LoVo (cell line): ENCODE results near the gene CSNK1G1.
A peak's percentile ranks its signal among the peaks of the same experiment; 100 is the strongest.

ENCODE experiments used
- DNase-seq: peaks from one replicate; pipeline ENCODE4 v3.0.0-alpha.2; 2016; ENCODE audit warnings: low spot score

The CSNK1G1 gene

DNA sequence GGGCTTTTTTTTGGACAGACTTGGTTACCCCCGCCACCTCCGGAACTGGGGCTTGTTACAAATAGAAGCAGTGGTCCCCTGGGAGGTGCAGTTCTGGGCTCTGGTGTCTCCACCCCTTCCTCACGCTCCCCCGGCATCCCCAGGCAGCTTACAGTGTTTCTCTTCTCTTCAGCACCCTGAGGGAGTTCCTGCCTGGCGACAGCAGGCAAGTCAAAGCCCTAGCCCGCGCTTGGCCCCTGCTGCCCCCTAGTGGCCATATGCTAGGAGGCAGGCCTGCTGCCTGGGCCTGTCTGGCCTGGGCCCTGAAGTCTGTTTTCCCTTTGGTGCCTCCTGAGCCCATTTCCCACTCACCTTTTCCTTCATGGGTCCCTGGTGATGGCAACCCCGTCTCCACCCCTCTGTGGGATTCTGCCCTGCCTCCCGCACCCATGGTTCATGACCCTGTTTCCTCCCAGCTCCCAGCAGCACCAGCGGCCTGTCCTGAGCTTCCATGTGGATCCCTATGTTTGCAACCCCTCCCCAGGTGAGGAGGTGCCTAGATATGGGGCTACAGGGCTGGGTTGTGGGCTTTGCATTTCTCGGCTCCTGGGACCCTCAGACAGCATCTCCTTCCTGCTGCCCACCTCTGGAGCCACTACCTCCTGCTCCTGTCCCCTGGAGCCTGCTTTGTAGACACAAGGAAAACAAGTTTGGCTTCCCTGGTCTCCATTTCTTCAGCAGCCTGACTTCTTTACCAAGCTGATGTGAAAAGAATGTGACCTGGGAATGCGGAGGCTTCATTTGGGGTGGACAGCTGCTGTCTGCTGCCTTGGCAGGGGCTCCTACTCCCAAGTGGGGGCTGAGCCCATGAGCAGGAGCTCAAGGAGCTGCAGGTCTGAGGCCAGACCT, 202.2 kb downstream of the CSNK1G1 start:
- peak; percentile 87 for DNase-seq

DNA sequence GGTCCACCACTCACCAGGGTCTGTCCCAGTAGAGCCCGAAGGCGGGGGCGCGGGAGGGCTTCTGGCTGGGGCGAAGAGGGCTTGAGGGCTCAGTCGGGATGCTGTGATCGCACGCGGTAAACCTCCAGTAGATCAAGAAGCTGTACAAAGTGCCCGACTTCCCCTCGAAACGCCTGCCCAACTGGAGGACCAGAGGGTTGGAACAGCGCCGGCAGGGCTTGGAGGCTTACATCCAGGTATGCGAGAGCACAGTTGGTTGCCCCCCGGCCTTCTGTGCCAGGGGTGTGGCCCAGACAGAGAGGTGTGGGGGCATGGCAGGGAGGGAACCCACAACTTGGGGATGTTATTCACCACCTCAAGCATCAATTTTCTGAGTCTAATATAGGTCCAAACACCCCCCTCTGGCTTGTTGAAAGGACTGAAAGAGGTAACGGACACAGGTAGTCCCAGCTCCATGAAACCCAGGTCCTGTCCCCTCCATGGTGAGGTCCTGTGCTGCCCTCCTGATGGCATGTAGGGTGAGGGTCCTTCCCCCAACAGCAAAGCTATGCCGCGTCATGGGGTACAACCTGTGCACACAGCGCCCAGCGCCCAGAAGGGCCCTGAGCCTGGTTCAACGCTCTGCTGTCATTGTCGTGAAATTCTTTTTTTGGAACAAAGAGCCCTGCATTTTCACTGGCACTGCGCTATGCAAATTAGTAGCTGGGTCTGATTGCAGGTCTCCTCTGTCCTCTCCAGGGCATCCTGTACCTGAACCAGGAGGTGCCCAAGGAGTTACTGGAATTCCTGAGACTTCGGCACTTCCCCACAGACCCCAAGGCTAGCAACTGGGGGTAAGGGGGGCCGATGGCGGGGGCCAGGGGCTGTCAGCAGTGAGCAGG, 203.2 kb downstream of the CSNK1G1 start:
- DNase-seq = no peak

DNA sequence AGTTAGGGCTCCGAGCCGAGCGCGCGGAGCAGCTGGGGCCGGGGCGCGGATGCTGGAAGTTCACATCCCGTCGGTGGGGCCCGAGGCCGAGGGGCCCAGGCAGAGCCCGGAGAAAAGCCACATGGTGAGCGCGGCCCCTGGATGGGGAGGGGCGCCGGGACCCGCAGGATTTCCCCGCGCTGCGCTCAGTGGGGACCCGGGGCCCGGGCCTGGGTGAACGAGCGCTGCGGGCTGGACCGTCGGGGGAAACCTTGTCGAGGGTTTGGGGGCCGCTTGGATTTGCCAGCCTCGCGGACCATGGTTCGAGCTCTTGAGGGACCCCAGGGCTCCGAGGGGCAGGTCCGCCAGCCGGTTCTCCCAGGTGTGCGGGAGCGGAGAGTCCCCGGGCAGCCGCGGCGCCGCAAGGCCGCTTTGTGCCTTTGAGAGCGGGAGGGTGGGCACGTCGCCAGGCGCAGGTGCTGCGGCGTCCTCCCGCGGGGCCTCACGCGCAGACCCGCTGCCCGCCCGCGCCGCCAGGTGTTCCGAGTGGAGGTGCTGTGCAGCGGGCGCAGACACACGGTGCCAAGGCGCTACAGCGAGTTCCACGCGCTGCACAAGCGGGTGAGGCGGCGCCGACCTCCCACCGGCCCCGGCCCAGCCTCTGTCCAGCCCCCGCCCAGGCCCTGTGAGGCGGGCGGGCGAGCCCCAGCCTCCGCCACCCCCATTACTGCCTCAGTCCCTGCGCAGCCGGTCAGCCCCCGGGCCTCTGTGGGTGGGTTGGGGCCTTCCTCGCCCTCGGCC, 204.1 kb downstream of the CSNK1G1 start, which contains the start of gene SNX22:
SNX22 (plus strand) TSS at position 5 of the 780 bp plus-strand sequence; CDS start at position 50, 45 bp downstream.
- DNase-seq = no peak

DNA sequence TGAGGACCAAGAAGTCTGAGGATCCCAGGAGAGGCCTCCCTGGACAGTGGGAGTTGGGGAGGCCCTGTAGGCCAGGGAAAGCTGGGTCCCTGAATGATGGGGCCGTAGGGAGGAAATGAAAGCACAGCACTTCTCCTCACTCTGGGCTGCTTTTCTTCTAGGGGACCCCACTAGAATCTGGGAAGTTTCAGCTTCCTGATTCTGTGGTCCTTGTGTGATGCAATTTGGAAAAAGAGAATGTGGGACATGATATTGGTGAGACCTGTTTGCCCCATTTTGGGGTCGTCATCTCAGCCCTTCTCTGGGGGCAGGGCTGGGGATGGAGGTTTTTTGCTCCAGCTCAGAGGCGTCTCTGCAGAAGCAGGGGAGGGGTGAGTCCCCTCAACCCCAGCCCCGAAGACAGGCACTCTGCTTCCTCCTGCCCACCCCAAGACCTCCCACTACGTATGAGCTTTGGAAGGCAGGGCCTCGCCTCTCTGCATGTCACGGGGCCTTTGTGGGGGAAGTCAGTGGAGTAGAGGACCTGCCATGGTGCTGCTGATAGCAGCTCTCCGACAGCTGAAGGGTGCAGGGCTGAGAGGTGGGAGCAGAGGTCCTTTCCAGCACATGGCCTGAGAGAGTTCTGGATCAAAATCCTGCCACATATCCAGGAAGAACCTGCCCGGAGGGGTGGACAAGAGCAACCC, 205.9 kb downstream of the CSNK1G1 start:
- no peak for DNase-seq

DNA sequence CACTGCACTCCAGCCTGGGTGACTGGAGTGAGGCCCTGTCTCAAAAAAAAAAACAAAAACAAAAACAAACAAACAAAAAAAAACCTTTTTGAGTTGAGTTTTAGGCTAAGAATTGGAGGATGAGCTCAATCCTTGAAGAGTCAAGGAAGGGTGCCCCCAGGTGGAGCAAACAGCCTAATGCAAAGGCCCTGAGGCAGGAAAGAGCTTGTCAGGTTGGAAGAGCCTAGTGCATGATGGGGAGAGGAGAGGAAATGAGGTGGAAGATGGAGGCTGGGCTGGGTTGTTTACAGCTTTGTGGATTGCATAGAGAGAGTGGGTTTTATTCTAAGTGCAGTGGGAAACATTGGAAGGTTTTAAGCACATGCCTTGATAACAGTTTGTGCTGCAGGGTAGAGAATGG, 206.5 kb downstream of the CSNK1G1 start:
- no peak for DNase-seq

DNA sequence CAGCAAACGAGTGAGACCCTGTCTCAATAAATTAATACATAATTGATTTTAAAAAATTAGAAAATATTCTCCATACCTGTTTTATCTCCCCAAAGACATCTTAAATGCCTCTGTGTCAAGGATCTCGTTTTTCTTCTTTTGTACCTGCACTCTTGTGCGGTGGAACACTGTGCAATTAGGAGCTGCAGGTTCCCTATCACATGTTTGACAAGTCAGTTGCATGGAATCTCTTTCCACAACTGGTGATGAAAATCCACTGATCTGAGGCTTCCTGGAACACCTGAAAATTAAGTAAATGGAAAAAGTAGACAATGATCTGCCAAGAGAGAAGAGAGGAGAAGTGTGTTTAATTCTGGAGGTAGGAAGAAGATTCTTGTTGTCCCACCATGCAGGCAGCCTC, 207.4 kb downstream of the CSNK1G1 start:
- DNase-seq = no peak

DNA sequence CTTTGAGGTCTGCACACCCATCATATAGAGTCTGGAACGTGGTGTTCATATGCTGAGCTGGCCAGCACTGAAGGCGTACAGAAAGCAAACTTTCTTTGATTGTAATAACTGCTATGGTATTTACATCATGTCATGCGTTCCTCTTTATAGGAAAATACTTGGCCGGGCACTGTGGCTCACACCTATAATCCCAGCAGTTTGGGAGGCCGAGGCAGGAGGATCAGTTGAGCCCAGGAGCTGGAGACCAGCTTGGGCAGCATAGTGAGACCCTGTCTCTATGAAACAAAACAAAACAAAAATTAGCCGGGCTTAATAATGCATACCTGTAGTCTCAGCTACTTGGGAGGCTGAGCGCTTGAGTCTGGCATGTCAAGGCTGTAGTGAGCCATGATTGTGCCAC, 207.8 kb downstream of the CSNK1G1 start:
- DNase-seq = no peak

DNA sequence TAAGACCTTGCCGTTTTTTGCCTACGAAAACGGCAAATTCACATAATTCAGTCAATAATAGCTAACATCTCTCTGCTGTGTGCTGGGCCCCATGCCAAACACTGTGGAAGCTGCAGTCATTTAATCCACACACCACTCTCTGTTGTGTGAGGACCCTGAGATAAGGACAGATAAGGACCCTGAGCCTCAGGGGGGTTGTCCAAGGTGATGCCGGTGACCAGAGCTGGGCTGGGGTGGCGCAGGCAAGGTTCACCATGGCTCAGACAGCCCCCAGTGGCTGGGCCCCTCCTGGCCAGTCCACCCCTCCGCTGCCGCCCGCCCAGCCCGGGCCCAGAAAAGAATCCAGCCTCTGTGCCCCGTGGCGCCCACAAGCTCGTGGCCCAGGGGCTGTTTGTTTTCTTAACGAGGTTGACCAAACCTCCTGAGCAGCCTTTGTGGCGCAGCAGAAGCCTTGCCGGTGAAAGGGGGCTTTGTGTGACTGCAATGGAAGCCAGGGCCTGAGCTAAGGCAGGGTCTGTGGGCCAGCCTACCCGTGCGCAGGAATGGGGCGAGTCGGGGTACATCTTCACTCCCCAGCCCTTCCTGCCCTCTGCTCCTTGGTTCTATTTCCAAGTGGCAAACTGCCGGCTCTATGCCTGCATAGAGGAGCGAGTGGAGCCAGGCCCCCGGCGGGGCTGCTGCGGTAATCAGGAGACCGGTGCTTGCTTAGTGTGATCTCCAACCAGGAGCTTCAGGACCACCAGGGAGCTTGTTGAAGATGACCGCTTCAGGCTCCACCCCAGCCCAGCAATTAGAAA, 208.9 kb downstream of the CSNK1G1 start:
- no peak for DNase-seq

DNA sequence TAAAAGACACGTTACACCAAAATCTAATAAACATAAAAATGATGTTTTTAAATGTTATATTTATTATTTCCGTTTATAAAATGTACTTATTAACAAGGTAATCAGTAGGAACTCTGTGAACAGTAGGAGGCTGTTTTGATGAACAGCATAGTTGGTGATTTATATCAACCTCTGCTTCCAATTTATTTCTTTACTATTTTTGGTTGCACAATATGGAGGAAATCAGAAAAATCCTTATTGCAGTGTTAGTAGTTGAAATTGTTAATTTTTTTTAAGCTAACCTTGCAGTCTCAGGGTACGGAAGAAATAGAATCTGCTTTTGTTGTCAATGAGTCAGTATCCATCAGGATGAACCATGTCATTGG, 209.5 kb downstream of the CSNK1G1 start:
- DNase-seq = no peak

DNA sequence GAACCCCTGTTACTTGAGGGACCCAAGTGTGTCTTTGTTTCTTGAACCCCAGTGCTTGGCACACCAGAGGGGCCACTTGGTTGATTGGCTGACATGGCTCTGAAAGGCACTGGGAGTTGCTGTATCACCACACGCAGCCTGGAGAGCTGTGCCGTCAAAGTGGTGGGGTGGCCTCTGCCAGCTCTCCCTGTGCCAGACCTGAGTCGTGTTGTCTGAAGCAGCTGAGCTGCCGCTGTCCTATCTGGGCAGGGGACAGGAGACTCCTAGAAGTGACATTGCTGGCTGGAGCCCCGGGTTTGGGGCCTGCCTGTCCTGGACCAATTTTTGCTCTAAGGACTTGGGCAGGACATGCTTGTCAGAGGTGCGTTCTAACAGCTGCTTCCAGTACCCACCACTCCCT, 209.9 kb downstream of the CSNK1G1 start:
- DNase-seq = no peak

DNA sequence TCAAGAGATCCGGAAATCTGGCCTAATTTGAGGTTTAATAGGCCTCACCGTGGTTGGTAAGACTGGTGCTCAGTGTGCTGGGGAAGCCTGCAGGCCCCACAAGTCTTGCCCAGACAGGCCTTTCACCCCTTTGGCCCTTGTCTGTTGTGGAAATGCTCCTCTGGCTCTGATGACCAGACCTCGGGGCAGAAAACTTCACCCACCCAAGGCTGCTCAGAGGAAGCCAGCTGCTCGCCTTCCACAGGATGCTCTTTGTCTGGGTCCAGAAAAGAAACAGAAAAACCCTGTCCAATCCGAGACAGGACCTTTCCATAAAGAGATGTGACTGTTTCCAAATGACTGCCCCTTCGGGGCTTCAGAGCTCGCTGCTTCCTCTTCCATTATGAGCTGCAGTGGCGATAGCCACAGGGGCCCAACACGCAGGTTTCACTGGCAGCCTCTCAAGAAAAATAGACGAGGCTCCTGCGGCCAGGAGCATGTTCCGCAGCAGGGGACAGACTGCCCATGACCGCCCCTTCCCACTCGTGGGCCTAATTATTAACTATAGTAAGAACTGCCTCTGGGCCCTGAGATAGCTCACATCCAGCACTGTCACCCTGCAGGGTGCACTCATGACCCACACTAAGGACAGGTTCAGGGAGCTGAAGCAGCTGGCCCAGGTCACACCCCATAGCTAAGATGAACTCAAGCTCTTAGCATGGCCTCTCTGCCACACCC, 211.2 kb downstream of the CSNK1G1 start:
- no peak for DNase-seq

DNA sequence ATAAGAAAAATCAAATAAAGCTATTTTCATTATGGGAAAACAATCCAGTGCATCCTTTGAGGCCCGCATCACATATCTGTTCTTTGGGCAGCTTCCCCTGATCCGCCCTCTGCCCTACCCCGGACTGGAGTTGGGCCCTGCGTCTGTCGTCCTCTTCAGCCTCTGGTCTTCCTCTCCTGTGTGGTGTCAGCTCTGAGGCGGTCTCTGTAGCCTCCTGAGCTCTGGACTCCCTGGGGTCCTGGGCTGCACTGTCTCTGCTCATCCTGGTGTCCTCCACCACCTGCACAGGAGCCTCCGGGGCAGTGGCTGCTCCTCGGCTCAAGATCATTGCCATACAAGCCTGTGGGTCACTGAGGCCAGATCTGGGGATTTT, 211.8 kb downstream of the CSNK1G1 start:
- DNase-seq = no peak

DNA sequence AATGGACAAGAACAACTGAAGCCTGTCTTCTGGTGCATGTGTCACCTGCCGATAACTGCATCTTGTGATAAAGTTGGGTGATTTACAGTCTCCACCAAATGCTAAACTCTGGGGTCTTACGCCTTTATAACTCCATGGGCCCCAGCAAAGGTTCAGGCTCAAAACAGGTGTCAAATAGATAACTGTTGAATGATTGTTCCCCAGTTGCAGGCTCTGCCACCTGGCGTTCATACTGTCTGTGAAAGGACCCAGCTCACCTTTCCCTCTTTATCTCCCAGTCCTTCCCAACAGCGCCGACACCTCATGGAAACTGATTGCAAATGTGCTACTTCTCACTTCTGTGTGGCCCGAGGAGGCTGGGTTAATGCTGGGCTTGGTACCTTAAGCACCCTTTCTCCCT, 212.7 kb downstream of the CSNK1G1 start:
- no peak for DNase-seq

DNA sequence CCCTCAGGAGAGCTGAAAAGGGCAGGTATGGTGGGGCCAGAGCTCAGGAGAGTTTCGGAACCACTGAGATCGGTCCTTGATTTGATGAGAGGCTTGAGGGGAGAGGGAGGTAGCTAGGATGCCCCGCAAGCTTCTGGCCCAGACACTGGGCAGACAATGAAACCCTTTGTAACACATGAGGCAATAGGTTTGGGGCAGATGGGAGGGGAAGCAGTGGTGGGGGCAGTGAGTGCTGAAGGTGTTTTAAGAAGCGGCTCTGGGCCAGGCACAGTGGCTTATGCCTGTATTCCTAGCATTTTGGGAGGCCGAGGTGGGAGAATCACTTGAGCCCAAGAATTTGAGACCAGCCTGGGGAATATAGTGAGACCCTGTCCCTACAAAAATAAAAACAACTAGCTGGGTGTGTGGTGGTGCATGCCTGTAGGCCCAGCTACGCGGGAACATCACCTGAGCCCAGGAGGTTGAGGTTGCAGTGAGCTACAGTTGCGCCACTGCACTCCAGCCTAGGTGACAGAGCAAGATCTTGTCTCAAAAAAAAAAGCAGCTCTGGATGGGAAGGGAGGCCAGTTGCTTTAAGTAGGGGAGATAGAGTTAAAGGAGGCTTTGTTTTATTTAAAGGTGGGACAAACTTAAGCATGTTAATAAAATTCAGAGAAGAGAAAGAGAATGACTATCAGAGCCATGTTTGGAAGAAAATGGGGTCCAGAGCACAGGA, 214.0 kb downstream of the CSNK1G1 start:
- no peak for DNase-seq

DNA sequence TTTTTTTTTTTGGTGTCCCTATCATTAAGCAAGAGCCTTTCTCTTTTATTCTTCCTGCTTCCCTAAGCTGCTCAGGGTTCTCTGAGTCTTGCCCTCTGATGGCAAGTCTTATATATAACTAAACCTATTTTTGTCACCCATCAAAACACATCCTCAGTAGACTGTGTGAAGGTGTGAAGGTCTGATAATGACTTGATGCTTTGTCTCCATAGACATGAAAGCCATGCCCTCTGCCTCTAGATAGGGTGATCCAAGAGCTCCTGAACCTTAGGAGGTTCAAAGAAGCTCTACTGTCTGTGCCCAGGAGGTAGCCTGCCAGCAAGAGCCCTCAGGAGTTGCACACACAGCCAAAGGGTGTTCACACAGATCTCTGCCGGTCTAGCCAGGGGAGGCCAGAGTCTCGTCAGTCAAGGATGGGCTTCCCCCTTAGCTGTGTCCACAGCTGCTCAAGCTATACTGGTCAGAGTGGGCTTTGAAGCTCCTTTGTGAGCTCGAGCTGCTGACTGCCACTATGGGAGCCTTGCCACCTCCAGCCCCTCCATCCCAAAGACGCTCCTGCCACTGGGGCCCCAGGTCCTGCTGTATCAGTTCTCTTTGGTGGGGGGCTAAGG, 217.5 kb downstream of the CSNK1G1 start:
- DNase-seq = no peak

DNA sequence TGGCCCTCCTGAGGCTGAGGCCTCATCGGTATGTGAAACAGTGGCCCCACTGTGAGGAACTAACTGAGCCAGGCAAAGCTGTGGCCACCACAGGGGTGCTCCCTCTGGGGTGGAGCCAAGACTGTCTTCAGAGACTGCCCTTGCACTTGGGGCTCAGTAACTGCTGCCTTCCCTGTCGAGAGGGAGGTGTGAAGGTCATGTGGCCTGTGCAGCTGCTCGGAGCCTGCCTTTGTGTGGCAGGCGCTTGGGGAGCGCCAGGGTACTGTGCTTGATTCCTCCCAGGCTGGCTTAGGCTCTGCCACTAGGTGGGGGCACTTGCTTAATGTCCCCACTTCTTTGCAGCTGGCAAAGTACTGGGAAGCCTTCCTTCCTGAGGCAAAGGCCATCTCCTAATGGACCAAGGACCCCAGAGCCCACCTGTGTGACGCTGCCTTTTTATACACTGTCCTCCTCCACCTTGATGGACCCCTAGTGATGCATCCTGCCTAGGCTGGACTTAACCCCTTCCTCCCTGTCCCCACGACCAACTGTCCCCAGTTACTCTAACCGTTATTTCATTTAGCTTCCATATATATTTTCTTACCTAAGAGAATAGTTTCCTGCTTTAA, 218.6 kb downstream of the CSNK1G1 start:
- no peak for DNase-seq

DNA sequence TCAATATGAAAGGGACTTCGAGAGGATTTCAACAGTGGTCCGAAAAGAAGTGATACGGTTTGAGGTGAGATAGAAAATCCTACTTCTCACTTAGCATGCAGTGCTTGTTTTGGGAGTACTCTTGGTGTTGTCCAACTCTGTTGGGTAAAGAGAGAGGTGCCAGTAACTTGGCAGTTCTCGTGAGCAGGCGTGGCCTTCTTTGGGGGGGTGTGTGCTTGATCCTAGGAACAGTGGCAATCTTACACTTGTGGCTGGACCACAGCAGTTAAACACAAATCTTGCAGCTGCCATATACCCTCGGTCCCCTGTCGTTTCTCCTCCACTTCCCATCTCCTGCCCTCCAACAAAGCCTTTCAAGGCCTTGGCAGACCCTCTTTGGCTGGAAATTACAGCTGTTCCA, 219.6 kb downstream of the CSNK1G1 start:
- no peak for DNase-seq

DNA sequence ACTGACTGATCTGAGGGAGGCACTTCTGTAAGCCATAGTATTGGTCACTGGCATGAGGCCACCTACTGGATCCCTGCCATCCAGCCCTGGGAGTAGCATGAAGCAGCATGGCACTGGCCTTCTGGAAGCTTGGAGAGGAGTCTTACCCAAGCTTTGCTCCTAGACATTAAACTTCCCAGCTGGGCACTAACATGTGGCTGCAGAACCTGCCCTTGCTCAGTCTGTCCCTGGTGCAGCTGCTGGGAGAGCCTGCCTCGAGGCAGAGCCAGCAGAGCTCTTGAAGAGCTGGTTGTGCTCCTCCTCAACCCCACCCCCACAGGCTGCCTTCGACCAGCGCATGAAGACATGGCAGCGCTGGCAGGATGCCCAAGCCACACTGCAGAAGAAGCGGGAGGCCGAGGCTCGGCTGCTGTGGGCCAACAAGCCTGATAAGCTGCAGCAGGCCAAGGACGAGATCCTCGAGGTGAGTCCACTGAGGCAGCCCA, 221.6 kb downstream of the CSNK1G1 start:
- no peak for DNase-seq
